ENCODE results near the gene SRPK3. TPM values are rescaled to one million over a fixed set of nuclear protein-coding genes. Genes with fewer than 3 reads are reported as not detected.

SRPK3 gene
- total and polyA plus RNA-seq, 2 donors (not counting 1 experiment from before 2014, with no cell fraction given), result not detected

- no peak overlapping the region for H3K27ac ChIP-seq (ENCODE audit: low read length in 2 of 2)
- DNase-seq, result no peak
- no peak for TF ChIP-seq EZH2 (IDR thresholded peaks at IDR 0.05; ENCODE audit: borderline replicate concordance, insufficient read depth, low read depth, low read length, poor library complexity, severe bottlenecking)
- TF ChIP-seq CTCF (IDR thresholded peaks at IDR 0.05), result no peak
- H3K4me1 ChIP-seq (ENCODE audit: control insufficient read depth in 2 of 2, insufficient read depth in 2 of 2, low read length in 2 of 2), result peaks cover 0 to 4% of the 10 kb centered on the region in 2 donors
- Mint-ChIP-seq H3K27me3 (no peaks in the 10 kb centered on the region), H3K27ac (no peak overlapping the region), H3K4me1 (peaks cover 1% of the 10 kb centered on the region), H3K4me3 (no peak overlapping the region), H3K9me3 (ENCODE audit: insufficient read depth) (no peaks in the 10 kb centered on the region)
- no peaks in the 10 kb centered on the region for H3K36me3 ChIP-seq (replicated peaks in 1 of 2; ENCODE audit: control extremely low read depth in 1 of 2, control insufficient read depth in 1 of 2, extremely low read depth in 1 of 2, insufficient read depth in 2 of 2, low read length in 1 of 2)
- ChIA-PET POLR2A (no interaction called here), CTCF (no interaction called here)
- 81% methylated on average over 13 of the region's 21 CpGs for WGBS (ENCODE audit: insufficient coverage)
- H3K79me2 ChIP-seq (ENCODE audit: control insufficient read depth, insufficient read depth, low read length), result no peaks in the 10 kb centered on the region
- H3K9me3 ChIP-seq (ENCODE audit: control extremely low read depth in 1 of 3, control insufficient read depth in 2 of 3, insufficient read depth in 1 of 3, low read length in 2 of 3), result no peaks in the 10 kb centered on the region
- no peak overlapping the region for H3K9ac ChIP-seq (ENCODE audit: low read length)
- no peaks in the 10 kb centered on the region for H4K20me1 ChIP-seq (ENCODE audit: control insufficient read depth, insufficient read depth, low read length, poor library complexity, severe bottlenecking)
- H3K27me3 ChIP-seq (replicated peaks in 1 of 4; ENCODE audit: control extremely low read depth in 1 of 4, control insufficient read depth in 3 of 4, insufficient read depth in 4 of 4, low read length in 3 of 4), result peaks cover 0 to 2% (median 0%) of the 10 kb centered on the region in 4 experiments
- H3K4me2 ChIP-seq (replicated peaks; ENCODE audit: low read depth, low read length, poor library complexity, severe bottlenecking), result no peak overlapping the region
- no peak overlapping the region for H3K4me3 ChIP-seq (ENCODE audit: control extremely low read depth in 1 of 5, extremely low read depth in 1 of 5, insufficient read depth in 1 of 5, low read depth in 2 of 5, low read length in 4 of 5)
- intact Hi-C loops (cut with micrococcal nuclease), result no loop called here
- H2AFZ ChIP-seq (ENCODE audit: insufficient read depth, low read depth, low read length, poor library complexity, severe bottlenecking), result no peak overlapping the region
- no peak for ATAC-seq (ENCODE audit: low read depth)
Measured at GRCh38 chrX:153772316-153773217, 8.3 kb upstream of the SRPK3 start.

- H2AFZ ChIP-seq (ENCODE audit: insufficient read depth, low read depth, low read length, poor library complexity, severe bottlenecking), result no peak overlapping the region
- no peaks in the 10 kb centered on the region for H3K36me3 ChIP-seq (replicated peaks in 1 of 2; ENCODE audit: control extremely low read depth in 1 of 2, control insufficient read depth in 1 of 2, extremely low read depth in 1 of 2, insufficient read depth in 2 of 2, low read length in 1 of 2)
- H3K4me1 ChIP-seq (ENCODE audit: control insufficient read depth in 2 of 2, insufficient read depth in 2 of 2, low read length in 2 of 2), result peaks cover 0 to under 1% of the 10 kb centered on the region in 2 donors
- no peak overlapping the region for H3K9ac ChIP-seq (ENCODE audit: low read length)
- H3K4me3 ChIP-seq (ENCODE audit: control extremely low read depth in 1 of 5, extremely low read depth in 1 of 5, insufficient read depth in 1 of 5, low read depth in 2 of 5, low read length in 4 of 5), result no peak overlapping the region
- ATAC-seq (ENCODE audit: low read depth) (no peak), DNase-seq (no peak)
- no peaks in the 10 kb centered on the region for H3K9me3 ChIP-seq (ENCODE audit: control extremely low read depth in 1 of 3, control insufficient read depth in 2 of 3, insufficient read depth in 1 of 3, low read length in 2 of 3)
- Mint-ChIP-seq H3K4me3 (no peak overlapping the region), H3K27me3 (no peaks in the 10 kb centered on the region), H3K27ac (no peak overlapping the region), H3K9me3 (ENCODE audit: insufficient read depth) (no peaks in the 10 kb centered on the region), H3K4me1 (no peaks in the 10 kb centered on the region)
- intact Hi-C loops (cut with micrococcal nuclease), result no loop called here
- H3K79me2 ChIP-seq (ENCODE audit: control insufficient read depth, insufficient read depth, low read length), result no peaks in the 10 kb centered on the region
- TF ChIP-seq CTCF (IDR thresholded peaks at IDR 0.05) (no peak), EZH2 (IDR thresholded peaks at IDR 0.05; ENCODE audit: borderline replicate concordance, insufficient read depth, low read depth, low read length, poor library complexity, severe bottlenecking) (no peak)
- ChIA-PET CTCF (no interaction called here), POLR2A (no interaction called here)
- peaks cover 0 to 2% (median 0%) of the 10 kb centered on the region in 4 experiments for H3K27me3 ChIP-seq (replicated peaks in 1 of 4; ENCODE audit: control extremely low read depth in 1 of 4, control insufficient read depth in 3 of 4, insufficient read depth in 4 of 4, low read length in 3 of 4)
- H4K20me1 ChIP-seq (ENCODE audit: control insufficient read depth, insufficient read depth, low read length, poor library complexity, severe bottlenecking), result no peaks in the 10 kb centered on the region
- 96% methylated on average over 22 of the region's 23 CpGs for WGBS (ENCODE audit: insufficient coverage)
- H3K27ac ChIP-seq (ENCODE audit: low read length in 2 of 2), result no peak overlapping the region
- no peak overlapping the region for H3K4me2 ChIP-seq (replicated peaks; ENCODE audit: low read depth, low read length, poor library complexity, severe bottlenecking)
Measured at GRCh38 chrX:153773218-153773611, 7.6 kb upstream of the SRPK3 start.

Data from B cell (primary cell).